ENCODE measurements around the gene CCDC110.

DNA sequence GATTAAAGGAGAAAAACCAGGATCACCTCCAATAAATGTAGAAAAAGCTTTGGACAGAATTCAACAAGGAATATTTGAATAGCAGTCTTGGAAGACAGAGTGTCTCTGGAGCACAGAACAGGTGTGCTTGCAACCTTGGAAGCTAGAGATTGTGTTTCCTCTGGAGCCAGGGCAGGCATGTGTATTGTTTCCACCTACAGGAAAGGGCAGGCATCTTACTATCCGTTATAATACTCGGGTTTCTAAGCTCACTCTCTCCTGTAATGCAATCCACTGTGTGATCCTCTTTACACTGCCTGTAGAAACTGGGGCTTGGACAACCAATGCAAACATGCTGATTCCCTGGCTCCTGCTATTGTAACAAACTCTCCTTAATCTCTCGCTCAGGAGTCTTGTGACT, 14.4 kb downstream of the CCDC110 start:
- TF ChIP-seq, protein P1, sequence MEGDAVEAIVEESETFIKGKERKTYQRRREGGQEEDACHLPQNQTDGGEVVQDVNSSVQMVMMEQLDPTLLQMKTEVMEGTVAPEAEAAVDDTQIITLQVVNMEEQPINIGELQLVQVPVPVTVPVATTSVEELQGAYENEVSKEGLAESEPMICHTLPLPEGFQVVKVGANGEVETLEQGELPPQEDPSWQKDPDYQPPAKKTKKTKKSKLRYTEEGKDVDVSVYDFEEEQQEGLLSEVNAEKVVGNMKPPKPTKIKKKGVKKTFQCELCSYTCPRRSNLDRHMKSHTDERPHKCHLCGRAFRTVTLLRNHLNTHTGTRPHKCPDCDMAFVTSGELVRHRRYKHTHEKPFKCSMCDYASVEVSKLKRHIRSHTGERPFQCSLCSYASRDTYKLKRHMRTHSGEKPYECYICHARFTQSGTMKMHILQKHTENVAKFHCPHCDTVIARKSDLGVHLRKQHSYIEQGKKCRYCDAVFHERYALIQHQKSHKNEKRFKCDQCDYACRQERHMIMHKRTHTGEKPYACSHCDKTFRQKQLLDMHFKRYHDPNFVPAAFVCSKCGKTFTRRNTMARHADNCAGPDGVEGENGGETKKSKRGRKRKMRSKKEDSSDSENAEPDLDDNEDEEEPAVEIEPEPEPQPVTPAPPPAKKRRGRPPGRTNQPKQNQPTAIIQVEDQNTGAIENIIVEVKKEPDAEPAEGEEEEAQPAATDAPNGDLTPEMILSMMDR (IDR thresholded peaks at IDR 0.05), result no peak
- TF ChIP-seq POLR2A (IDR thresholded peaks at IDR 0.05), result no peak

All from right lobe of liver (tissue), 4 donors.